ENCODE data around the gene ZCCHC14. TPM values are rescaled to one million over a fixed set of nuclear protein-coding genes. Genes with fewer than 3 reads are reported as not detected.

The ZCCHC14 gene
- total RNA-seq, 1 experiment from 2014 or later = 28.2 TPM

- Mint-ChIP-seq H3K9me3 (ENCODE audit: unreplicated experiment) (peaks cover 6% of the 10 kb centered on the region), H3K4me3 (ENCODE audit: unreplicated experiment) (no peak overlapping the region), H3K4me1 (ENCODE audit: insufficient read depth, unreplicated experiment) (peaks cover 5% of the 10 kb centered on the region), H3K27me3 (ENCODE audit: insufficient read depth, unreplicated experiment) (peaks cover 13% of the 10 kb centered on the region), H3K36me3 (ENCODE audit: insufficient read depth, unreplicated experiment) (no peaks in the 10 kb centered on the region), H3K27ac (ENCODE audit: low read depth, unreplicated experiment) (no peak overlapping the region)
- no TSS peak for BruUV-seq (replicated peaks)
- intact Hi-C loops (cut with micrococcal nuclease) = no loop called here
- TF ChIP-seq, protein P1, sequence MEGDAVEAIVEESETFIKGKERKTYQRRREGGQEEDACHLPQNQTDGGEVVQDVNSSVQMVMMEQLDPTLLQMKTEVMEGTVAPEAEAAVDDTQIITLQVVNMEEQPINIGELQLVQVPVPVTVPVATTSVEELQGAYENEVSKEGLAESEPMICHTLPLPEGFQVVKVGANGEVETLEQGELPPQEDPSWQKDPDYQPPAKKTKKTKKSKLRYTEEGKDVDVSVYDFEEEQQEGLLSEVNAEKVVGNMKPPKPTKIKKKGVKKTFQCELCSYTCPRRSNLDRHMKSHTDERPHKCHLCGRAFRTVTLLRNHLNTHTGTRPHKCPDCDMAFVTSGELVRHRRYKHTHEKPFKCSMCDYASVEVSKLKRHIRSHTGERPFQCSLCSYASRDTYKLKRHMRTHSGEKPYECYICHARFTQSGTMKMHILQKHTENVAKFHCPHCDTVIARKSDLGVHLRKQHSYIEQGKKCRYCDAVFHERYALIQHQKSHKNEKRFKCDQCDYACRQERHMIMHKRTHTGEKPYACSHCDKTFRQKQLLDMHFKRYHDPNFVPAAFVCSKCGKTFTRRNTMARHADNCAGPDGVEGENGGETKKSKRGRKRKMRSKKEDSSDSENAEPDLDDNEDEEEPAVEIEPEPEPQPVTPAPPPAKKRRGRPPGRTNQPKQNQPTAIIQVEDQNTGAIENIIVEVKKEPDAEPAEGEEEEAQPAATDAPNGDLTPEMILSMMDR (IDR thresholded peaks at IDR 0.05; ENCODE audit: unreplicated experiment) = no peak
- ChIA-PET CTCF (interaction anchor here (1.1 kb wide), 1 partner anchor 72 kb away, joined by 3 read pairs; no protein-coding TSS in a partner anchor), POLR2A (no interaction called here)
- DNase-seq (ENCODE audit: unreplicated experiment) = no peak
These were observed 41.3 kb upstream of the ZCCHC14 start for GRCh38 chr16:87534030-87534653.

DNA sequence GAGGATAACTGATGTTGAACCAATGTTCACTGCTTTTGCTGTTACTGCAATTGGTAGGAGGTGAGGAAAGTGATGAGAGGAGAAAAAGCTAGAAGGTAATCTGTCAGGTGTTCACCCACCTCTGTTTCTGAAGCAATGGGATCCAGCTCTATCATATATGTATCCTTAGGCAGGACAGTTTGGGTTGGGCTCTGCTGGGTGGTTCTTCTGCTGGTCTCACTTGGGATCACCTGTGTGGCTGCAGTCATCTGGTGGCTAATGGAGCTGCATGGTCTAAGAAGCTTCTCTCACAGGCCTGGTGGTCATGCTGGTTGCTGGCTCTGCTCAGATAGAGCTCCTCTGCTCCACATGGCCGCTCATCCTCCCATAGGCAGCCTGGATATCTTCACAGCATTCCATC is 40.2 kb upstream of the ZCCHC14 start:
- Mint-ChIP-seq H3K4me1 (ENCODE audit: insufficient read depth, unreplicated experiment) (peaks cover 10% of the 10 kb centered on the region), H3K4me3 (ENCODE audit: unreplicated experiment) (no peak overlapping the region), H3K9me3 (ENCODE audit: unreplicated experiment) (peaks cover 6% of the 10 kb centered on the region), H3K27me3 (ENCODE audit: insufficient read depth, unreplicated experiment) (peaks cover 2% of the 10 kb centered on the region), H3K27ac (ENCODE audit: low read depth, unreplicated experiment) (no peak overlapping the region), H3K36me3 (ENCODE audit: insufficient read depth, unreplicated experiment) (no peaks in the 10 kb centered on the region)
- POLR2A ChIA-PET = interaction anchor here (1.2 kb wide), 1 partner anchor 10 kb away, joined by 7 read pairs; no protein-coding TSS in a partner anchor
- intact Hi-C loops (cut with micrococcal nuclease) = no loop called here
- BruUV-seq (replicated peaks) = no TSS peak
- no peak for DNase-seq (ENCODE audit: unreplicated experiment)
- CTCF ChIA-PET = interaction anchor here (0.9 to 1.3 kb wide), 2 partner anchors 18 to 103 kb away, joined by 3 to 10 read pairs; no protein-coding TSS in a partner anchor
- TF ChIP-seq, protein P1 (IDR thresholded peaks at IDR 0.05; ENCODE audit: unreplicated experiment) = no peak

- ChIA-PET CTCF (interaction anchor here (0.5 to 0.6 kb wide), 2 partner anchors 23 to 226 kb away, joined by 3 read pairs; no protein-coding TSS in a partner anchor), POLR2A (no interaction called here)
- H3K27me3 Mint-ChIP-seq (ENCODE audit: insufficient read depth, unreplicated experiment) = no peaks in the 10 kb centered on the region
- intact Hi-C loops (cut with micrococcal nuclease) = no loop called here
- no peak overlapping the region for H3K4me3 Mint-ChIP-seq (ENCODE audit: unreplicated experiment)
- no peaks in the 10 kb centered on the region for H3K36me3 Mint-ChIP-seq (ENCODE audit: insufficient read depth, unreplicated experiment)
- H3K9me3 Mint-ChIP-seq (ENCODE audit: unreplicated experiment) = peaks cover 6% of the 10 kb centered on the region
- no peak for DNase-seq (ENCODE audit: unreplicated experiment)
- TF ChIP-seq, protein P1 (IDR thresholded peaks at IDR 0.05; ENCODE audit: unreplicated experiment) = no peak
- peaks cover 13% of the 10 kb centered on the region for H3K4me1 Mint-ChIP-seq (ENCODE audit: insufficient read depth, unreplicated experiment)
- no TSS peak for BruUV-seq (replicated peaks)
- H3K27ac Mint-ChIP-seq (ENCODE audit: low read depth, unreplicated experiment) = no peak overlapping the region
These were observed 38.6 kb upstream of the ZCCHC14 start for GRCh38 chr16:87531418-87531817.

DNA sequence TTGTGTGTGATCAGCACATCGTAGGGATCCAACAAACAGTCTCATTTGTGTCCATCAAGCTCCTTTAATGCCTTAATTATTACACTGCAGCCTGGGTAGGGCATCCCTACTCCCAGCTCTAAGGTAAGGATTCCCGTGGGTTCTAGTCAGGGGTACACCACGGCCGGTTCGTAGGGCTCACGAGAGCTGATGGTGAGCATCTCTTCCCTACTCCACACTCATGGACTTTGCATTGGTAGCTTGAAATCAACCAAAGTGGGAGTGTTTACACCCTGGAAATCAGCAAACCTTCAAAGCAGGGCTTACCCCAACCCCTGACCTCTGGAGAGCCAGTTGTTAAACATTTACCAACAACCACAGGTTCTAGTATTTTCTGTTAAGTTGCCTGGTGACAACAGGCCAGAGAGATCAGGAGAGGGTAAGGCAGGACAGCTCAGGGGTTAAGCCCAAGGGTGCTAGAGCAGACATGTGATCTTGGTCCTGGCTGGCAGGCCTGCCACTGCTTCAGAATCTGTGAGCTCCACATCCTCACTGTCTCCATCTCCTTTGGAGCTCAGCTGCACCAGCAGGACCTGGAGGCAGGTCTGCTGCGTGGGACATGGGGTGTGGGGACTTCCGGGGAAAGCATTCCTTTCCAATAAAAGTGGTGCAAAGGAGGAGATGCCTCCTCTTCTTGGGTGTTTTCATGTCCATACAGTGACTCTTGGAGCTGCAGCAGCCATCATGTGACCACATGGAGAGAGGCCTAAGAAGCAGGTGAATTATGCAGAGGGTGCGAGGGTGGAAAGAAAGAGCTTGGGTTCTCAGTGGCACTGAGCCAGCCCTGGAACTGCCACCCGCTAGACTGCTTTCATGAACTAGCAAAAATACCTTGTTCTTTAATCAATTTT is 36.1 kb upstream of the ZCCHC14 start:
- intact Hi-C loops (cut with micrococcal nuclease) = no loop called here
- DNase-seq (ENCODE audit: unreplicated experiment) = no peak
- no TSS peak for BruUV-seq (replicated peaks)
- TF ChIP-seq, protein P1 (IDR thresholded peaks at IDR 0.05; ENCODE audit: unreplicated experiment) = no peak
- Mint-ChIP-seq H3K4me1 (ENCODE audit: insufficient read depth, unreplicated experiment) (peaks cover 8% of the 10 kb centered on the region), H3K27ac (ENCODE audit: low read depth, unreplicated experiment) (no peak overlapping the region), H3K27me3 (ENCODE audit: insufficient read depth, unreplicated experiment) (peaks cover 10% of the 10 kb centered on the region), H3K4me3 (ENCODE audit: unreplicated experiment) (no peak overlapping the region), H3K36me3 (ENCODE audit: insufficient read depth, unreplicated experiment) (no peaks in the 10 kb centered on the region), H3K9me3 (ENCODE audit: unreplicated experiment) (no peaks in the 10 kb centered on the region)
- CTCF ChIA-PET = interaction anchor here (0.6 to 1.7 kb wide), 4 partner anchors 8 to 145 kb away, joined by 3 to 17 read pairs (median 4); partner anchors contain the start of gene FBXO31
- POLR2A ChIA-PET = interaction anchor here (0.9 kb wide), 1 partner anchor 29 kb away, joined by 3 read pairs; no protein-coding TSS in a partner anchor
